HUES64 (cell line): ENCODE results near the gene CCR9.

Experiments
- H3K27ac ChIP-seq: 2 replicates; pipeline ENCODE4 v1.7.0; 2013; ENCODE audit warnings: low read depth, low read length, inconsistent platforms
- H3K27me3 ChIP-seq: 2 replicates; pipeline ENCODE4 v1.6.1; 2013; ENCODE audit warnings: mild to moderate bottlenecking, low read length; ENCODE audit not compliant: insufficient read depth
- H3K36me3 ChIP-seq: 2 replicates; pipeline ENCODE4 v1.6.1; 2013; ENCODE audit warnings: mild to moderate bottlenecking, low read length; ENCODE audit not compliant: insufficient read depth
- H3K4me1 ChIP-seq: 2 replicates; pipeline ENCODE4 v1.6.1; 2013; ENCODE audit warnings: mild to moderate bottlenecking, low read length, moderate library complexity; ENCODE audit not compliant: insufficient read depth
- H3K4me3 ChIP-seq: 2 replicates; pipeline ENCODE4 v1.5.1; 2013; ENCODE audit warnings: mild to moderate bottlenecking, low read length, moderate library complexity
- H3K9ac ChIP-seq: 2 replicates; pipeline ENCODE4 v1.6.1; 2013; ENCODE audit warnings: mild to moderate bottlenecking, low read depth, low read length
- H3K9me3 ChIP-seq: 2 replicates; pipeline ENCODE4 v1.6.1; 2013; ENCODE audit warnings: low read depth, low read length; ENCODE audit not compliant: insufficient read depth
- WGBS: fragments of 150-250, 120-280 bp; methylation state at CpG from one replicate; pipeline ENCODE4 v1.1.7; 2013; ENCODE audit warnings: missing lambda C conversion rate; 5-methylcytosine and 5-hydroxymethylcytosine counted together

Gene CCR9

GRCh38 chr3:45940004-45940780 lies 53.8 kb downstream of the CCR9 start:
- H3K9ac ChIP-seq: no peak overlapping the region

GRCh38 chr3:45940781-45941365 lies 54.5 kb downstream of the CCR9 start:
- Histone ChIP-seq H3K4me3 (no peak overlapping the region), H3K9ac (no peak overlapping the region), H3K27ac (no peak overlapping the region), H3K4me1 (peaks cover 8% of the 10 kb centered on the region; the same call in 1 of the 2 replicates), H3K9me3 (no peaks in the 10 kb centered on the region), H3K27me3 (no peaks in the 10 kb centered on the region), H3K36me3 (peaks cover 24% of the 10 kb centered on the region)
- 87% methylated on average over 6 of the region's 6 CpGs for WGBS

More at GRCh38 chr3:45940004-45940780, 53.8 kb downstream of the CCR9 start:
- Histone ChIP-seq H3K4me1 (peaks cover 8% of the 10 kb centered on the region; the same call in 1 of the 2 replicates), H3K4me3 (no peak overlapping the region), H3K9me3 (no peaks in the 10 kb centered on the region), H3K36me3 (peaks cover 30% of the 10 kb centered on the region), H3K27ac (no peak overlapping the region), H3K27me3 (no peaks in the 10 kb centered on the region)
- WGBS: 91% methylated on average over 7 of the region's 7 CpGs

- H3K36me3 ChIP-seq: peaks cover 23% of the 10 kb centered on the region
- WGBS: 93% methylated on average over 6 of the region's 6 CpGs
- H3K9me3 ChIP-seq: no peaks in the 10 kb centered on the region
- H3K9ac ChIP-seq: no peak overlapping the region
- peaks cover 8% of the 10 kb centered on the region; the same call in 1 of the 2 replicates for H3K4me1 ChIP-seq
- no peak overlapping the region for H3K27ac ChIP-seq
- H3K27me3 ChIP-seq: no peaks in the 10 kb centered on the region
- H3K4me3 ChIP-seq: no peak overlapping the region
These were observed 55.9 kb downstream of the CCR9 start for GRCh38 chr3:45942051-45942825.

- no peak within 1 kb of the TSS for H3K27ac ChIP-seq
- WGBS: 94% methylated on average over 8 of the region's 8 CpGs
- H3K4me1 ChIP-seq: peaks cover 8% of the 10 kb centered on the region; the same call in 1 of the 2 replicates
- no peak within 1 kb of the TSS for H3K4me3 ChIP-seq
- no peak within 1 kb of the TSS for H3K9ac ChIP-seq
- H3K27me3 ChIP-seq: no peaks in the 10 kb centered on the region
- no peaks in the 10 kb centered on the region for H3K9me3 ChIP-seq
- peaks cover 32% of the 10 kb centered on the region for H3K36me3 ChIP-seq
These were observed 57.0 kb downstream of the CCR9 start, which contains the start of gene CXCR6 for GRCh38 chr3:45943207-45943846. CXCR6 (plus strand) TSS chr3:45943464; CDS start chr3:45946482, 3,018 bp downstream.

- 95% methylated on average over 5 of the region's 5 CpGs for WGBS
- Histone ChIP-seq H3K4me3 (no peak overlapping the region), H3K27me3 (no peaks in the 10 kb centered on the region), H3K9me3 (no peaks in the 10 kb centered on the region), H3K4me1 (no peaks in the 10 kb centered on the region), H3K36me3 (peaks cover 49% of the 10 kb centered on the region), H3K9ac (no peak overlapping the region), H3K27ac (no peak overlapping the region)
These were observed 58.7 kb downstream of the CCR9 start for GRCh38 chr3:45944830-45945620.

- no peak overlapping the region for H3K4me3 ChIP-seq
- H3K27ac ChIP-seq: no peak overlapping the region
- H3K36me3 ChIP-seq: peaks cover 62% of the 10 kb centered on the region
- WGBS: 86% methylated on average over 1 of the region's 1 CpG
- no peak overlapping the region for H3K9ac ChIP-seq
- no peaks in the 10 kb centered on the region for H3K27me3 ChIP-seq
- H3K4me1 ChIP-seq: no peaks in the 10 kb centered on the region
- no peaks in the 10 kb centered on the region for H3K9me3 ChIP-seq
These were observed 60.0 kb downstream of the CCR9 start for GRCh38 chr3:45946307-45946706.

GRCh38 chr3:45946875-45947274 lies 60.5 kb downstream of the CCR9 start:
- Histone ChIP-seq H3K9me3 (no peaks in the 10 kb centered on the region), H3K27me3 (no peaks in the 10 kb centered on the region), H3K36me3 (peaks cover 67% of the 10 kb centered on the region), H3K4me3 (no peak overlapping the region), H3K27ac (no peak overlapping the region), H3K9ac (no peak overlapping the region), H3K4me1 (no peaks in the 10 kb centered on the region)
- WGBS: 94% methylated on average over 3 of the region's 3 CpGs

GRCh38 chr3:45947361-45947760 lies 61.0 kb downstream of the CCR9 start:
- Histone ChIP-seq H3K9me3 (no peaks in the 10 kb centered on the region), H3K36me3 (peaks cover 71% of the 10 kb centered on the region), H3K27me3 (no peaks in the 10 kb centered on the region), H3K4me3 (no peak overlapping the region), H3K4me1 (no peaks in the 10 kb centered on the region), H3K27ac (no peak overlapping the region), H3K9ac (no peak overlapping the region)
- 94% methylated on average over 3 of the region's 3 CpGs for WGBS

- Histone ChIP-seq H3K4me3 (no peak overlapping the region), H3K4me1 (no peaks in the 10 kb centered on the region), H3K9me3 (no peaks in the 10 kb centered on the region), H3K9ac (no peak overlapping the region), H3K27me3 (no peaks in the 10 kb centered on the region), H3K36me3 (peaks cover 76% of the 10 kb centered on the region), H3K27ac (no peak overlapping the region)
- WGBS: 96% methylated on average over 6 of the region's 6 CpGs
These were observed 62.0 kb downstream of the CCR9 start for GRCh38 chr3:45948311-45948781.

GRCh38 chr3:45948881-45949280 lies 62.5 kb downstream of the CCR9 start:
- Histone ChIP-seq H3K4me1 (no peaks in the 10 kb centered on the region), H3K9ac (no peak overlapping the region), H3K36me3 (peaks cover 81% of the 10 kb centered on the region), H3K4me3 (no peak overlapping the region), H3K27ac (no peak overlapping the region), H3K9me3 (no peaks in the 10 kb centered on the region), H3K27me3 (no peaks in the 10 kb centered on the region)
- WGBS: 94% methylated on average over 6 of the region's 6 CpGs
